Cardiac muscle cell (in vitro differentiated cells and primary cell): Measurements from ENCODE around the gene PPFIBP2. TPM values are rescaled to one million over a fixed set of nuclear protein-coding genes. Genes with fewer than 3 reads are reported as not detected.
A peak's percentile ranks its signal among the peaks of the same experiment; 100 is the strongest.

Experiments used
- DNase-seq, 2 donors: peaks; one replicate each; pipeline versions ENCODE4 v3.0.0 to v3.0.0-alpha.2; 2010 to 2017; ENCODE audit warnings: low read depth in 1 of 2, low spot score in 1 of 2
- H3K27ac ChIP-seq: fragments of 200-600 bp; sonication (generic); 2 replicates; pipeline ENCODE4 v1.5.1; 2016
- H3K27me3 ChIP-seq: fragments of 200-600 bp; sonication (generic); 2 replicates; pipeline ENCODE4 v1.6.0; 2016; ENCODE audit warnings: control low read depth
- H3K36me3 ChIP-seq: fragments of 200-600 bp; sonication (generic); 2 replicates; pipeline ENCODE4 v1.5.1; 2016; ENCODE audit warnings: control low read depth
- H3K4me1 ChIP-seq: fragments of 200-600 bp; sonication (generic); 2 replicates; pipeline ENCODE4 v1.8.1; 2017; ENCODE audit warnings: low read depth, mild to moderate bottlenecking, mixed run types
- H3K4me3 ChIP-seq: fragments of 200-600 bp; sonication (generic); 2 replicates; pipeline ENCODE4 v1.5.1; 2016; ENCODE audit warnings: mild to moderate bottlenecking
- H3K9me3 ChIP-seq: fragments of 200-600 bp; sonication (generic); 2 replicates; pipeline ENCODE4 v1.5.1; 2017; ENCODE audit warnings: low read depth, mild to moderate bottlenecking, control low read depth
- CTCF ChIP-seq: IDR thresholded peaks from 2 replicates; pipeline ENCODE4 v1.5.1; 2012; ENCODE audit warnings: low read depth, mild to moderate bottlenecking, low read length
- polyA plus RNA-seq: library from polyadenylated mRNA; unstranded; fragments of >200 nt; fragmentation: Nextera tagmentation; extraction: Ambion mirVana; gene quantifications from 2 replicates; pipeline ENCODE4 v1.2.1, GENCODE V29; 2016
- total RNA-seq: library from RNA; depleted of rRNA; stranded (reverse); fragments of >200 nt; gene quantifications from 2 replicates; pipeline ENCODE4 v1.2.3, GENCODE V29; 2016

The PPFIBP2 gene
- total and polyA plus RNA-seq, 2 experiments from 2014 or later = 8.0 to 13.2 TPM

DNA sequence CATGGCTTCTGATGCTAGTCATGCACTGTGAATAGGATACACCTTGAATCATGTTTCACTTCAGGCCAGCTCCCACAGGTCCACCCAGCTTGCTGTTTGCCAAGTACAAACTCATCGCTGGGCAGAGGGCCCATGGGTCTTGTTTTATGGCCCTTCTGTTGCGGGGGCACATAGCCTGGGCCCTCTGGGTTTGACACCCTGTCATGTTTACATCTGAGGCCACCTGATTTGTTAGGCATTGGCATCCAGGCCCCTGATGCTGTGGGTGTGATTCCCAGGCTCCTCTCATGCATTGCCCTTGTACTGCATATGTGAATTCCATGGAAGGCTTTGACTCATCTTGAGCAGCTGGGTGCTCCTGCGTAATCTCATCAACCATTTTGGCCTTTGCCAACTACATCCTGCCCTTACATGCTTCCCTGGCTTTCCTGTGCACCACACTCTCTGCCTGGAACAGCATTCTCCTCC is 32.6 kb downstream of the PPFIBP2 start:
- Histone ChIP-seq H3K36me3 (no peaks in the 10 kb centered on the region), H3K9me3 (no peaks in the 10 kb centered on the region), H3K27me3 (no peaks in the 10 kb centered on the region), H3K4me3 (no peak overlapping the region), H3K27ac (no peak overlapping the region), H3K4me1 (no peaks in the 10 kb centered on the region)
- DNase-seq = no peak
- no peak for TF ChIP-seq CTCF

DNA sequence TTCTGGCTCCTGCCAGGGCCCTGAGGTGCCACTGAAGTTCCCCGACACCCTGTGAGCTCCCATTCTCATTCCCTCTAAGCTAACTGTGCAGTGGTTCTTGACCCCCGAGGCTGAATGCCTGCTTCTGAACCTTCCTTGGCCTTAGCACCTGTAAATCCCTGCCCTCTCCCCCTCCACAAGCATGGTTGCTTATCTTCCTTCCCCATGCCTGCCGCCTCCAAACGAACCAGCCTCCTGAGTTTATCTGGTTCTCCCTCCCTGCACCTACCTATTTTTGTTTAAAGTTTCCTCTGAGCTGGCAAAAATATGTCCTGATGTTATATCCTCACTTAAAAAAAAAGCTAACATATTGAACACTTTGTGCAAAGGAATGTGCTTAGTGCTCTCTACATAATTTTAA is 33.9 kb downstream of the PPFIBP2 start:
- no peak overlapping the region for H3K27ac ChIP-seq
- H3K36me3 ChIP-seq = no peaks in the 10 kb centered on the region
- no peak for TF ChIP-seq CTCF
- no peaks in the 10 kb centered on the region for H3K9me3 ChIP-seq
- DNase-seq = no peak
- no peak overlapping the region for H3K4me3 ChIP-seq
- H3K4me1 ChIP-seq = no peaks in the 10 kb centered on the region
- no peaks in the 10 kb centered on the region for H3K27me3 ChIP-seq

DNA sequence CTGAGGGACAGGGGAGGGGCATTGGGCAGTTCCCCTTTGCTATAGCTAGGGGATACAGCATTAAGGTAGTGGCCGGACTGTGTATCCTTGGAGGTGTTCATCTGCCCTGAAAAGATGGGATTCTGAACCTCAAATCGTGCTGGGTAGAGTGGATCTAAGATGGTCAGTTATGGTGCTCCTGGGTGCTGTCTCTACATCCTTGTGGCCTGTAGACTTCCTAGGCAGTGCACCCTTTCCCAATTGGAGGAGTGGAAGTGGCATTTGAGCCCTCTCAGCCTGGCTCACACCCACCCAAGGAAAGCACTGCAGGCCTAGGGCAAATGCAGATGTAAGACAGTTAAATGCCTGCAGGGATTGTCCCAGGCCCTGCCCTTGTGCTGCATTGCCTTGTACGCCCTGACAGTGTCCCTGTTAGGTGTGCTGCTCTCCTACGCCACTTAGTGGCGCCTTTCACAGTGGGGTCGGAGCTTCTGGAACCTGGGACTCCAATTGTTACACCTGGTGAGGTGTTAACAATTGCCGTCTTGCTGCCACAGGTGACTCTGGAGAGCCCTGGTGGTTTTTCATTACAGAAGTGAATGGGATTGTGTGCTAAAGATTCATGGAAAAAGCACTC is 35.0 kb downstream of the PPFIBP2 start:
- TF ChIP-seq CTCF = no peak
- Histone ChIP-seq H3K4me3 (no peak overlapping the region), H3K4me1 (no peaks in the 10 kb centered on the region), H3K27me3 (no peaks in the 10 kb centered on the region), H3K9me3 (no peaks in the 10 kb centered on the region), H3K36me3 (no peaks in the 10 kb centered on the region), H3K27ac (no peak overlapping the region)
- peak in 1 of 2 donors; percentile 46 for DNase-seq

GRCh38 chr11:7549681-7550080 is 35.9 kb downstream of the PPFIBP2 start:
- H3K9me3 ChIP-seq = no peaks in the 10 kb centered on the region
- no peaks in the 10 kb centered on the region for H3K36me3 ChIP-seq
- no peaks in the 10 kb centered on the region for H3K4me1 ChIP-seq
- no peak for DNase-seq
- no peak overlapping the region for H3K27ac ChIP-seq
- TF ChIP-seq CTCF = no peak
- no peak overlapping the region for H3K4me3 ChIP-seq
- no peaks in the 10 kb centered on the region for H3K27me3 ChIP-seq

DNA sequence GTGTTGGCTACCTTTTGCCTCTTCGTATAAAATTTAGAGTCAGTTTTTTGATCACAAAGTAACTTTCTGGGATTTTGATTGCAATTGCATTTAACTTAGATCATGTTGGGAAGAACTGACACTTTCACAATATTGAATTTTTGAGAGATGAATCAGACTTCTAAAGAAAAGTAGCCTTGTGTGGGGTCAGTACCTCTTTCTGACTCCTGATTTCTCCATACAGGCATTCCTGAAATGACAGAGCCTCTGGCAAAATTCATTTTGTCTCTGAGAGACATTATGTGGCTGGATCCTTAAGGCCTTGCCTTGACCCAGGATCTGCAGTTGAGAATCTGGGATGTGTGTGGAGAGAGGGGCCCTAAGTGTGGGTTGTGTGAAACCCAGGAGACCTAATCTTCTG is 37.8 kb downstream of the PPFIBP2 start:
- Histone ChIP-seq H3K9me3 (no peaks in the 10 kb centered on the region), H3K36me3 (no peaks in the 10 kb centered on the region), H3K4me3 (no peak overlapping the region), H3K4me1 (no peaks in the 10 kb centered on the region), H3K27me3 (no peaks in the 10 kb centered on the region), H3K27ac (no peak overlapping the region)
- TF ChIP-seq CTCF = no peak
- peak in 1 of 2 donors; percentile 85 for DNase-seq
